HepG2 (cell line): ENCODE data around the gene PTPRH. TPM values are rescaled to one million over a fixed set of nuclear protein-coding genes. Genes with fewer than 3 reads are reported as not detected.
A peak's percentile ranks its signal among the peaks of the same experiment; 100 is the strongest.

Experiments
- ADNP ChIP-seq: sonication (generic); formaldehyde crosslinking; IDR thresholded peaks from 2 replicates; pipeline ENCODE4 v1.4.0; 2020; ENCODE audit warnings: missing genetic modification reagents
- ARNTL ChIP-seq: sonication (generic); formaldehyde crosslinking; IDR thresholded peaks from 2 replicates; pipeline ENCODE4 v1.4.0; 2020; ENCODE audit warnings: mild to moderate bottlenecking, missing genetic modification reagents
- FOXP1 ChIP-seq, 2 experiments: fragments of 450-650 bp in 1 of 2; IDR thresholded peaks; 2 replicates each; pipeline ENCODE4 v1.6.1; 2017 to 2018; ENCODE audit warnings: antibody characterized with exemption in 1 of 2
- GATA4 ChIP-seq: sonication (generic); IDR thresholded peaks from 2 replicates; pipeline ENCODE4 v1.6.1; 2016; ENCODE audit warnings: antibody characterized with exemption, low read depth, borderline replicate concordance
- GTF2F1 ChIP-seq: fragments of 150-350 bp; IDR thresholded peaks from 2 replicates; pipeline ENCODE4 v1.6.1; 2014; ENCODE audit warnings: low read length
- HMG20B ChIP-seq: conservative IDR thresholded peaks from 2 replicates; pipeline ENCODE4 v1.6.1; 2016; ENCODE audit warnings: missing genetic modification reagents, missing compliant biosample characterization
- JUN ChIP-seq: sonication (generic); formaldehyde crosslinking; IDR thresholded peaks from 2 replicates; pipeline ENCODE4 v1.4.0; 2020; ENCODE audit warnings: mild to moderate bottlenecking, missing genetic modification reagents
- SALL2 ChIP-seq: sonication (generic); formaldehyde crosslinking; IDR thresholded peaks from 2 replicates; pipeline ENCODE4 v1.8.1; 2023; ENCODE audit warnings: mild to moderate bottlenecking, missing genetic modification reagents, inconsistent platforms
- ZBTB1 ChIP-seq: sonication (generic); formaldehyde crosslinking; IDR thresholded peaks from 2 replicates; pipeline ENCODE4 v1.4.0; 2020; ENCODE audit warnings: missing genetic modification reagents, borderline replicate concordance
- ZBTB20 ChIP-seq: sonication (generic); formaldehyde crosslinking; IDR thresholded peaks from 2 replicates; pipeline ENCODE4 v1.8.1; 2023; ENCODE audit warnings: missing genetic modification reagents, low read depth, mild to moderate bottlenecking, borderline replicate concordance
- ZNF234 ChIP-seq: sonication (generic); formaldehyde crosslinking; conservative IDR thresholded peaks from 2 replicates; pipeline ENCODE4 v1.5.1; 2020; ENCODE audit warnings: mild to moderate bottlenecking, missing genetic modification reagents
- ZNF317 ChIP-seq: sonication (generic); formaldehyde crosslinking; IDR thresholded peaks from 2 replicates; pipeline ENCODE4 v1.5.0; 2020; ENCODE audit warnings: mild to moderate bottlenecking, missing genetic modification reagents
- ZNF616 ChIP-seq: sonication (generic); formaldehyde crosslinking; IDR thresholded peaks from 2 replicates; pipeline ENCODE4 v1.5.0; 2020; ENCODE audit warnings: low read depth, mild to moderate bottlenecking, missing genetic modification reagents
- ZNF674 ChIP-seq: sonication (generic); formaldehyde crosslinking; IDR thresholded peaks from 2 replicates; pipeline ENCODE4 v1.5.0; 2020; ENCODE audit warnings: low read depth, mild to moderate bottlenecking, missing genetic modification reagents
- ZNF737 ChIP-seq: sonication (generic); formaldehyde crosslinking; IDR thresholded peaks from 2 replicates; pipeline ENCODE4 v1.5.0; 2020; ENCODE audit warnings: missing genetic modification reagents, mild to moderate bottlenecking, borderline replicate concordance
- ZNF777 ChIP-seq: sonication (generic); formaldehyde crosslinking; IDR thresholded peaks from 2 replicates; pipeline ENCODE4 v1.4.0; 2020; ENCODE audit warnings: missing genetic modification reagents
- ZNF792 ChIP-seq: IDR thresholded peaks from 2 replicates; pipeline ENCODE4 v1.6.1; 2016
- ZNF891 ChIP-seq: sonication (generic); formaldehyde crosslinking; IDR thresholded peaks from 2 replicates; pipeline ENCODE4 v1.5.0; 2020; ENCODE audit warnings: mild to moderate bottlenecking, missing genetic modification reagents
- ZSCAN9 ChIP-seq: IDR thresholded peaks from 2 replicates; pipeline ENCODE4 v1.6.1; 2016; ENCODE audit warnings: borderline replicate concordance
- polyA plus RNA-seq, 8 experiments: library from polyadenylated mRNA; depleted of rRNA in 3 of 8; stranded (reverse) in 7 of 8; unstranded in 1 of 8; fragments of >200 nt; fragmentation: Illumina TruSeq in 4 of 8; extraction: Trizol in 4 of 8; gene quantifications; 2 replicates each; pipeline versions ENCODE4 v1.2.1 to v1.2.3, GENCODE V29; 2011 to 2016; ENCODE audit warnings: low read depth in 4 of 8, missing spikeins in 1 of 8, mixed read lengths in 1 of 8; ENCODE audit not compliant: insufficient read depth in 1 of 8
- total RNA-seq, 5 experiments: library from RNA; depleted of rRNA; stranded (reverse); fragments of >200 nt; fragmentation: Illumina TruSeq; extraction: Trizol; gene quantifications; 2 replicates each; pipeline ENCODE4 v1.2.3, GENCODE V29; 2016; ENCODE audit warnings: low read depth in 1 of 5
- TF ChIP-seq, protein P1 (sequence below): sonication (generic); formaldehyde crosslinking; IDR thresholded peaks from 2 replicates; pipeline ENCODE4 v1.4.0; 2020; ENCODE audit warnings: missing genetic modification reagents, borderline replicate concordance
- TF ChIP-seq, protein P2 (sequence below): sonication (generic); formaldehyde crosslinking; IDR thresholded peaks from 2 replicates; pipeline ENCODE4 v1.4.0; 2020; ENCODE audit warnings: missing genetic modification reagents

The PTPRH gene
- total and polyA plus RNA-seq, 2 of the 13 experiments (the other 11 are each of a cell fraction or from before 2014, with no cell fraction given) = 14.7 to 125 TPM

DNA sequence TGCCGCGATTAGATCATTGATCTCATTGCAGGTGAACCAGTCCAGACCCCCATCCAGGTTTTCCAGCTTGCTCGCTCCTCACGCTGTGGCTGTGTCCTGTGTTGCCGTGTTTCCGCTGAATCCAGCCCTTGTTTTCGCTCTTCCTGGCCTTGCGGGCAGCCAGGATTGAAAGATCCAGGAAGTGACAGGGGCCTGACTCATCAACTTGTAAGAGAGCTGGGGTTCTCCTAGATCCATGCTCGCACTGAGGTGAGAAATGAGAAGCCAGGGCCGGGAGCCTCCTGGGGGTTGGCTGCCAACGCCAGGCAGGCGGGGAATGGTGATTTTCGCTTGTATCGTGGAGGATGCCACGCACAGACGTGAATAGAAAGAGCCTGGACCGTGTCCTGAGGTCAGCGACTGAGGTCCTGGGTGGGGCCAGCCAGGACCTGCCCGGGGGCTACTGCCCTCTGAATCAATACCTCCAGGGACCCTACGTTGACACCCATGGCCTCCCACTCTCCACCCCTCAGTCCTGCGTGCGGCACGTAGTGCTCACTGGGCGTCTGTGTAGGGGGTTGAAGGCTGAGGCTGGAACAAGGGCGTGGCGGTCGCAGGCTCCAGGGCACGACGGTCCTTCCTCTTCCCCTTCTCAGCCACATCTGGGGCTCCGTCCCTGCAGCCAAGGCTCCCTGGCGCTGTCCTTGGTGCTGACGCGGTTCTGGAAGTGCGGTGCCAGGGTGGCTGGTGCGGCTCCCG lies 7.3 kb upstream of the PTPRH start (continued):
- no peak; the same call in 1 of the 2 replicates for TF ChIP-seq ZNF777
- peak; percentile 92 for TF ChIP-seq ZNF792 (CRISPR knock-in tag)
- TF ChIP-seq, protein P1, sequence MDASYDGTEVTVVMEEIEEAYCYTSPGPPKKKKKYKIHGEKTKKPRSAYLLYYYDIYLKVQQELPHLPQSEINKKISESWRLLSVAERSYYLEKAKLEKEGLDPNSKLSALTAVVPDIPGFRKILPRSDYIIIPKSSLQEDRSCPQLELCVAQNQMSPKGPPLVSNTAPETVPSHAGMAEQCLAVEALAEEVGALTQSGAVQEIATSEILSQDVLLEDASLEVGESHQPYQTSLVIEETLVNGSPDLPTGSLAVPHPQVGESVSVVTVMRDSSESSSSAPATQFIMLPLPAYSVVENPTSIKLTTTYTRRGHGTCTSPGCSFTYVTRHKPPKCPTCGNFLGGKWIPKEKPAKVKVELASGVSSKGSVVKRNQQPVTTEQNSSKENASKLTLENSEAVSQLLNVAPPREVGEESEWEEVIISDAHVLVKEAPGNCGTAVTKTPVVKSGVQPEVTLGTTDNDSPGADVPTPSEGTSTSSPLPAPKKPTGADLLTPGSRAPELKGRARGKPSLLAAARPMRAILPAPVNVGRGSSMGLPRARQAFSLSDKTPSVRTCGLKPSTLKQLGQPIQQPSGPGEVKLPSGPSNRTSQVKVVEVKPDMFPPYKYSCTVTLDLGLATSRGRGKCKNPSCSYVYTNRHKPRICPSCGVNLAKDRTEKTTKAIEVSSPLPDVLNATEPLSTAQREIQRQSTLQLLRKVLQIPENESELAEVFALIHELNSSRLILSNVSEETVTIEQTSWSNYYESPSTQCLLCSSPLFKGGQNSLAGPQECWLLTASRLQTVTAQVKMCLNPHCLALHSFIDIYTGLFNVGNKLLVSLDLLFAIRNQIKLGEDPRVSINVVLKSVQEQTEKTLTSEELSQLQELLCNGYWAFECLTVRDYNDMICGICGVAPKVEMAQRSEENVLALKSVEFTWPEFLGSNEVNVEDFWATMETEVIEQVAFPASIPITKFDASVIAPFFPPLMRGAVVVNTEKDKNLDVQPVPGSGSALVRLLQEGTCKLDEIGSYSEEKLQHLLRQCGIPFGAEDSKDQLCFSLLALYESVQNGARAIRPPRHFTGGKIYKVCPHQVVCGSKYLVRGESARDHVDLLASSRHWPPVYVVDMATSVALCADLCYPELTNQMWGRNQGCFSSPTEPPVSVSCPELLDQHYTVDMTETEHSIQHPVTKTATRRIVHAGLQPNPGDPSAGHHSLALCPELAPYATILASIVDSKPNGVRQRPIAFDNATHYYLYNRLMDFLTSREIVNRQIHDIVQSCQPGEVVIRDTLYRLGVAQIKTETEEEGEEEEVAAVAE (CRISPR knock-in tag) = peak; percentile 93
- peak; percentile 78; the same call in 1 of the 2 replicates for TF ChIP-seq ZNF317 (CRISPR knock-in tag)
- TF ChIP-seq ZSCAN9 = peak; percentile 98
- peak; percentile 72; the same call in 1 of the 2 replicates for TF ChIP-seq ZNF737 (CRISPR knock-in tag)
- peak; percentile 92; the same call in 1 of the 2 replicates for TF ChIP-seq ZBTB20 (CRISPR knock-in tag)
- TF ChIP-seq ZBTB1 (CRISPR knock-in tag) = peak; percentile 79; the same call in 1 of the 2 replicates
- TF ChIP-seq ZNF891 (CRISPR knock-in tag) = peak; percentile 95
- no peak for TF ChIP-seq ZNF616 (CRISPR knock-in tag)
- TF ChIP-seq FOXP1 (IDR thresholded peaks at IDR 0.05) = peak; percentile 63; the same call in 1 of the 2 replicates
- peak; percentile 65 for TF ChIP-seq FOXP1 (CRISPR knock-in tag; IDR thresholded peaks at IDR 0.05)
- no peak for TF ChIP-seq ZNF674 (CRISPR knock-in tag)
- peak; percentile 63; the same call in 1 of the 2 replicates for TF ChIP-seq GTF2F1
- TF ChIP-seq ARNTL (CRISPR knock-in tag) = no peak
- TF ChIP-seq GATA4 = peak; percentile 39; the same call in 1 of the 2 replicates
- TF ChIP-seq ZNF234 (CRISPR knock-in tag) = peak; percentile 72
- peak; percentile 49; the same call in 1 of the 2 replicates for TF ChIP-seq HMG20B (CRISPR knock-in tag)
- TF ChIP-seq, protein P2, sequence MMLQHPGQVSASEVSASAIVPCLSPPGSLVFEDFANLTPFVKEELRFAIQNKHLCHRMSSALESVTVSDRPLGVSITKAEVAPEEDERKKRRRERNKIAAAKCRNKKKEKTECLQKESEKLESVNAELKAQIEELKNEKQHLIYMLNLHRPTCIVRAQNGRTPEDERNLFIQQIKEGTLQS (CRISPR knock-in tag) = peak; percentile 87
- TF ChIP-seq SALL2 = peak; percentile 88; the same call in 1 of the 2 replicates
- peak; percentile 69 for TF ChIP-seq JUN
- no peak for TF ChIP-seq ADNP
